ENCODE measurements around the gene CYS1.

Gene CYS1

GRCh38 chr2:10072656-10073480 is 7.3 kb downstream of the CYS1 start:
- FAIRE-seq: peak; percentile 66
- DNase-seq (ENCODE audit: low spot score): peak; percentile 78

DNA sequence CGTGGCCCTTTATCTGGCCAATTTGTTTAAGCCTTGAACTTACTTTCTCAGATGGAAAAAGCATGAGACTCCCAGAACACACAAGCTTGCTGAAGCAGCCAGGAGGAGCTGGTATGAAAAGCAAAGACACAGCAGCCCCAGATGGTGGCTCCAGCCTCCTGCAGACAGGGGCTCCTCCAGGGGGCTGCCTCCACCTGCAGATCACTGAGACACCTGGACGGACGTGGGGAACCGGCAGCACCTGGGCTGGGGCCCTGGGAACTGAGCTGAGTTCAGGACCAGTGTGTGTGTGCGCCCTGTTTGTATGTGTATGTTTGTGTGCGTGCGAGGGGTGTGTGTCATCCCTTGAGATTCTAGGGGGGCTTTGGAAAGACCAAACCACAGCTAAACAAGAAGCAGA is 8.6 kb downstream of the CYS1 start:
- no peak for DNase-seq (ENCODE audit: low spot score)
- FAIRE-seq: no peak

DNA sequence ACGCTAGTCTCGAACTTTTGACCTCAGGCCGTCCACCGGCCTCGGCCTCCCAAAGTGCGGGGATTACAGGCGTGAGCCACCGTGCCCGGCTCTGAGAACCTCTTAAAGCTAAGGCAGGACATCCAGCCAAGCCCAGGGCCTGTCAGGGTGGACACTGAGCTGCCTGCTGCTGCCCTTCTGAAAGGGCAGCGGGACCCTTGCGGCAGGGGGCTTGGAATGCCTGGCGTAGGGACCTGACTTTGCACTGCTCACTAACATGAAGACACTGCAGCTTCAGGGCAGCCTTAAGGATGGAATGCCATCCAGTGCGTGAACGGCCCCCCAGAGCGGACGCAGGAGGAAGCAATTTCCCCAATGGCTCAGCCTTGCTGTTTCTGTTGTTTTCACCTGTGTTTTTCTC is 9.0 kb downstream of the CYS1 start:
- no peak for FAIRE-seq
- DNase-seq (ENCODE audit: low spot score): no peak

DNA sequence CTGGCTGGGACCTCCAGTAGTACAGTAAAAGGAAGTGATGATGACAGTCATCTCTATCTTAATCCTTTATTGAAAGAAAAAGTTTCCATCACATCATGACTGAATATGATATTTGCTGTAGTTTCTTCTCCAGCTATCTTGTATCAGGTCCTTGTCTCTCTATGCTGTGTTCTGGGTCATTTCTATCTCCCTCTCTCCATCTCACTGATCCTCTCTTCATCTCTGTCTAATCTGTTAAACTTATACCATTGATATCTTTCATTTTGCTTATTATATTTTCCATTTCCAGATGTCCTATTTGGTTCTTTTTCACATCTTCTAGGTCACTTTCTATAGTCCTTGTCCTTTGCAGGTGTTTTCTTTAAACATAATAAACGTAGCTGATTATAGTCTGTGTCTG is 12.3 kb downstream of the CYS1 start:
- FAIRE-seq (no peak), DNase-seq (ENCODE audit: low spot score) (no peak)

GRCh38 chr2:10067330-10067729 is 12.9 kb downstream of the CYS1 start:
- no peak for FAIRE-seq
- DNase-seq (ENCODE audit: low spot score): no peak

DNA sequence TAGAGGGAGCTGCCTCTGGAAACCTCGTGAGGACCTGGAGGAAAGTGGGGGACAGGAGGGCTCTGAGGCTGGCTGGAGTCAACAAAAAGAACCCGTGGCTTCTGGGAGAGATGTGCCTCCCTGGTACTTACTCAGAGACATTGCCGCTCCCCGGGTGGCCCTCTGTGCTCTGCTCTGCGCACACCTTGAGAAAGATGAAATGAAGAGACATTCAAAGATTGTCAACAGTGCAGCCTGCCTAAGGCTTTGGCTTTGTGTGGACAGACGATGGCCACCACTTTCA is 14.5 kb downstream of the CYS1 start:
- FAIRE-seq: no peak
- no peak for DNase-seq (ENCODE audit: low spot score)

DNA sequence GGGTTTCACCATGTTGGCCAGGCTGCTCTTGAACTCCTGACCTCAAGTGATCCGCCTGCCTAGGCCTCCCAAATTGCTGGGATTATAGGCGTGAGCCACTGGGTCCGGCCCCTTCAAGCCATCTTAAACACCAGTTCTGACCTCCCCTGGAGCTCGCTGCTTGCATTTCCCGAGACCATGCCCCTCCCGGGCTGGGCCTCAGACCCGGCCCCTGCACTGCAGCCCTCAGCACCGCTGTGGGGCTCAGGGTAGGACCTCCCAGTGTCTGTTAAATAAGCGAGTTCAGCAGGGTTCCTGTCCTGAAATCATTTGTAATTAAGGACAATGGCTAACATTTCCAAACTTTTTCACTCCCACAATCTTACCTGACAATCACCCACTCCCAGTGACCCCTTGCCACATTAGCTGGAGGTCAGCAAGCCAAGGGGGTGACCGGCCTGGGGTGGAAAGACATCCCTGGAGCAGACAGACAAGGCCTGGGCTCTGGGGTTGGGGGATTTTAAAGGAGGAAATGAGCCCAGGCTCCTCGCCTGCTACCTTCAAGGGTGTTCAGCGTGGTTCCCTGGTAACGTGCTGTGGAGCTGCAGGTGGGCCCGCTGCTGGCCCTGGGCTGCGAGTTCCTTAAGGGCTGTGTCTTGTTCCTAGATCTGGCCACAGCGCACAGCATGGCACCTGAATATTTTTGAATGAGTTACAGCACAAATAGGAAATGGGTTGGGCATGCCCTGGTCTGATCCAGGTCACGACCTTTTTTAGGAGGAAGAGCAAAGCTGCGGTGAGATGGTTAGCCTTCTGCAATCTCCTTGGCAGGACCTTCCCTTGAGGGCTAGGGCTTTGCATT is 15.1 kb downstream of the CYS1 start:
- FAIRE-seq: no peak

DNA sequence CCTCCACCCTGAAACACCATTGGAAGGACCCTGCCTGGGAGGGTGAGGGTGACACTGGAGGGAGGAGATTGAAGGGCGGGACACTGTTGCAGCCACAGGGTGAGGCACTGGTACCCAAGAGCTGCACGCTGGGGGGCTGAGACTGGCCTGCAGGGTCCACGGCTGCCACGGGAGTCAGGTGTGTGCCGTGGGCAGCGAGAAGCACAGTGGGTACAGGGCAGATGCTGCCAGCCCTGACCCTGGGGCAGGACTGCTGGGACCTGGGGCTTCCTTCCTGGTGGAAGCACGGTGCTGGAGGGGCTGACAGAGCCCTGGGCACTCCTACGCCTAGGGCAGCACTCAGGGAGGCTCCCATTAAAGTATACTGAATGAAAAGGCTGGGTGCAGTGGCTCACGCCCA is 16.6 kb downstream of the CYS1 start:
- no peak for FAIRE-seq

More for the DNA sequence above, 15.1 kb downstream of the CYS1 start:
- DNase-seq (ENCODE audit: low spot score): no peak

GRCh38 chr2:10062931-10063365 is 17.3 kb downstream of the CYS1 start:
- DNase-seq (ENCODE audit: low spot score) (no peak), FAIRE-seq (no peak)

More for the DNA sequence above, 16.6 kb downstream of the CYS1 start:
- no peak for DNase-seq (ENCODE audit: low spot score)

DNA sequence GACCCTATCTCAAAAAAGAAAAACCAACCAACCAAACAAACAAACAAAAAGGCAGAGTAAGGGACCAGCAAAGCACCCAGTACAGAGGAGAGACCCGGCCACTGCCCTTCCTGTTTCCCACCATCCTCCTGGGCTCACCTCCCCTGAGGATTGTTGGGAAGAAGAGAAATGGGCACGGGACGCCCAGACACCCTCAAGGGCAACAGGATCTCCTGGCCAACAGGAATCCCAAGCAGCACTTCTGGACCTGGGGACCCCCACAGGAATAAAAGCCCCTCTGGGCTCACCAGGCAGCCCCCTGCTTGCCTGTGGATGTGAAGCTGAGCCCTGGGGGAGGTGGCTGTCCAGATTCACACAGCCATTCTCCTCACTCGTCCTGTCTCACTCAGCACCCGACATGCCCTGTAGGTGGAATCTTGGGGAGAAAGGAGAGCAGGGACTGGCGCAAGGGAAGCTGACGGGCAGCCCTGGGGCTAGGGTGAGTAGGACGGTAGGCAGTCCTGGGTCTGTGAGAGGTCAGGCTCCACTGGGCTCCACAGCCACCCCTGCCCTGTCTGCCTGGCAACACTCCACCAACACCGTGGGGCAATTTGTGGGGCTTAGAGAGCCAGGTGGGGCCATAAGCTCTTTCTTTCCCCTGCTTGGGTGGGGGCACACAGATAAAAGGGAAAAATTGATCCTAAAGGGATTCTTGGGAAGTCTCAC is 18.8 kb downstream of the CYS1 start:
- DNase-seq (ENCODE audit: low spot score) (no peak), FAIRE-seq (no peak)

DNA sequence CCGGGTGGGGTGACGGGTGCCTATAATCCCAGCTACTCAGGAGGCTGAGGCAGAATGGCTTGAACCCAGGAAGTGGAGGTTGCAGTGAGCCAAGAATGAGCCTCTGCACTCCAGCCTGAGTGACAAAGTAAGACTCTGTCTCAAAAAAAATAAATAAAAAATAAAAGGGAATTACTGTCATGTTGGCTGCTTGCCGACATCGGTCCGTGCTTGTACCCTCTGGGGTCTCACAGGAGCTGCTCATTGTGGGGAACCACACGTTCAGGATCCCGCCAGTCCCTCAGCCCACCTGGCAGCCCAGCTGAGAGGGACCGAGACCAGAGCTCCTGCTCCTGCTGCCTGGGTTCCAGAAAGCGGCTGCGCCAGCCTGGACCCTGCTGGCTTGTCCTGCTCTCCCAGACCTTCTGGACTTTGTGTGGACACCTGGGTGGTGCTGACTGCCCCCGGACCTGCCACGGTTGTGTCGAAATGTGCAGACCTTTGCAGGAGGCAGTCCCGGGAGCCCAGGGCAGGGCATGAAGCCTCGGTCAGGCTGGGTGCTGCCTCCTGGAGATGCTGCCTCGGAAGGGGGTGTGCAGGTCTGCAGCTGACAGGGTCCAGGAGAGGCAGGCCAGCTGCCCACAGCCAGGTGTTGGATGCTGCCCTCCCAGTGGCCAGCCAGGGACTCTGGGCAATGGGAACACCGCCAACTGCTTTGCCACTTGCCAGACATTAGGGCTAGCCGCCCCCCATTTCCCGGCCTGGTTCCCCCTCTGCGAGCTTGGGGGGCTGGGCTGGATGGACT is 20.5 kb downstream of the CYS1 start:
- FAIRE-seq (no peak), DNase-seq (ENCODE audit: low spot score) (no peak)

- FAIRE-seq (no peak), DNase-seq (ENCODE audit: low spot score) (no peak)
These were observed 21.2 kb downstream of the CYS1 start for GRCh38 chr2:10059016-10059351.

DNA sequence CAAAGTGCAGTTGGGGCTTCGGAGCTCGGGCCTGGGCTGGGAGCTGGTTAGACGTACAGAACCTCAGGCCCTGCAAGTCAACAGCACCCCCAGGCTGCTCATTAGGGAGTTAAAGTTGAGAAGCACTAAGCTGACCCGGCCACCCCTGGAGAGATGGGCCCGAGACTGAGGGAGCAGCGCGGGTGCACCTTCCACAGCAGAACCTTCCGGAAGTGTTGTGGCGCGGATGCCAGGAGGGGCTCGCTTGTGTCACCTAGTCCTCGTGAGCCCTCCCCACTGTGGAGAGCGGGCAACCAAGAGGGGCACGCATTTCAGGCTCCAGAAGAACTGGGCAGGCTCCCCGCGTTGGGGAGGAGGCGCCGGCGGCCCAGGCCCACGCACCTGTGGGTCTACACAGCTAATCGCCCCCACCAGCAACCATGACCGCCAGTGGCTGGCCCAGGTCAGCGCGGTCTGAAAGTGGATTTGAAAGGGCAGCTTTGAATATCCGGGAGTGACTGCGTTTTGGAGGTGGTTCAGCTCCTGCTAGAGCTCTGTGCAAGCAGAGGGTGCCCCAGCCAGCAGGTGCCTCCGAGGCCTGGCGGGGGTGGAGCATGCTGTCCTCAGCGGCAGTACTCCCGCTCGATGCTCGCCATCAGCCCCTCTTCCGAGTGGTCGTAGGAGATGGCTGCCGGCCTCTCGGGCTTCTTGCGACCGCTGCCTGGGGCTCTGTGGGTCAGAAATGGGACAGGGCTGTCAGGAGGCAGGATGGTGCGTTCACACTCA is 21.8 kb downstream of the CYS1 start:
- DNase-seq (ENCODE audit: low spot score) (no peak), FAIRE-seq (no peak)

DNA sequence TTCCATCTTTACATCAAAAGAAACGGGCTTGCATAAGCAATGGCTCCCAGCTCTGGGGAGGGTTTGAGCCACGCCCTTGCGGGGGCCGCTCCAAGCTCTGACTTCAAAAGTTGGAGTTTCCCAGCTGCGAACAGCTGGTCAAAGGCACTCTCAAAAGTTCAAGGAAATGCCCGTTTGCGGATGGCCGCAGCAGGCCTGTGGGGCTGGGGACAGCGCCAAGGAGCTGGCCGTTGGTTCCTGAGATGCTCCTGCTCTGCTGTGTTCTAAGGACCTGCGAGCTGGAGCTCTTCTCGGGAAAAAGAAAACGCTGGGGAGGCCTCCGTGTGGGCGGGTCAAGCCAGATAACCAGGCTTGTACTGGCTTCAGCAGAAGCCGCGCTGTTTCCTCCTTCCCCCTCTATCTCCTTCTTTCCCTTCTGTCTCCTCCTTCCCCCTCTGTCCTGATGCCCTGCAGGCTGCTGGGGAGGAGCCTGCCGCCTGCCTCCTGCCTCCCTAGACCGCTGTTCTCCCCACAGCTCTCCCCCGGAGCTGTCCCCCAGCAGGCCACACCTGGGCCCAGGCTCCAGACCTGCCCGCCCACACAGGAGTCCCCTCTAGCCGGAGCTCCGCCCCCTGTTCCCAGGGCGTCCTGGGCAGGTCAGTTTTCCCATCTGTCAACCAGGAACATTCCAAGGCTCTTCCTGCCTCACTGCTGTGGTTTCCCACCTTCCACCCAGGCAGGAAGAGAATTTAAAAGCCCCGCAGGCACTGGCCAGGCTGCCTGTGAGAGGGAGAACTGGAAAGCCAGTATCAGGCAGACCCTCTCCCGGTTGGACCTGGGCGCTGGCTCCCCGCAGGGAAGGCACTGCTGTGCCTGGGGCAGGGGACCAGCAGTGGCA is 22.7 kb downstream of the CYS1 start:
- FAIRE-seq: no peak
- DNase-seq (ENCODE audit: low spot score): peak; percentile 68

GRCh38 chr2:10056439-10056838 is 23.8 kb downstream of the CYS1 start:
- no peak for DNase-seq (ENCODE audit: low spot score)
- no peak for FAIRE-seq

DNA sequence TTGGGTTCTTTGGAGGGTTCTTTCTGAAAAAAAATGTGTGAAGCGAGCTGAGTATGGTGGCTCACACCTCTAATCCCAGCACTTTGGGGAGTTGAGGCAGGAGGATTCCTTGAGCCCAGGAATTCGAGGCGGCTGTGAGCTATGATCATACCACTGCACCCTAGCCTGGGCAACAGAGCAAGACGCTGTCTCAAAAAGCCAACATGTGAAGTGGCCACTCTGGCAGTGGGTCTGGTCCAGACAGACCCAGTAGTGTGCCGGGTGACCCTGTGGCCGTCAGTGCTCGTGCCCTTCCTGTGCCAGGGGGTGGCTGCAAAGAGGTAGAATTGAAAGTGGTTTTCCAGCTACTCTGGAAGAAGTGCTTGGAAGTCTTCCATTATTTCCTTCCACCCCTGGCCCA is 25.2 kb downstream of the CYS1 start:
- no peak for FAIRE-seq
- no peak for DNase-seq (ENCODE audit: low spot score)

DNA sequence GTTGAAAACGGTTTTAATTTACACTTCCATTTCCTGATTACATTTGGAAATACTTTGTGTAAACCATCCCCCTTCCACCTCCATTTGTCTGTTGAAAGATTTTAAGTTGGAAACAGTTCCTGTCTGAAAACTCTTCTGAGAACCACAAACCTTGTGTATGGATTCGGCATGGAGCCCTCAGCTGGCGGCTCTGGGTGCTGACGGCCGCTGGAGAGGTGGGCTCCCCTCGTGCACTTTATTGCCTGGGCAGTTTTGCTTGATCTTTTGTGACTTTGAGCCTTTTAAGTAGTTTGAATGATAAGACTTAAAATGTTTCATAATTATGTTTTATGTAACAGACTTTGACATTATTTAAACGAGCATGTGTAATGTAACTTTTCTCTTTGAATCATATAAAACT is 25.8 kb downstream of the CYS1 start:
- DNase-seq (ENCODE audit: low spot score) (no peak), FAIRE-seq (no peak)

GRCh38 chr2:10053351-10053750 is 26.9 kb downstream of the CYS1 start:
- DNase-seq (ENCODE audit: low spot score) (no peak), FAIRE-seq (no peak)

DNA sequence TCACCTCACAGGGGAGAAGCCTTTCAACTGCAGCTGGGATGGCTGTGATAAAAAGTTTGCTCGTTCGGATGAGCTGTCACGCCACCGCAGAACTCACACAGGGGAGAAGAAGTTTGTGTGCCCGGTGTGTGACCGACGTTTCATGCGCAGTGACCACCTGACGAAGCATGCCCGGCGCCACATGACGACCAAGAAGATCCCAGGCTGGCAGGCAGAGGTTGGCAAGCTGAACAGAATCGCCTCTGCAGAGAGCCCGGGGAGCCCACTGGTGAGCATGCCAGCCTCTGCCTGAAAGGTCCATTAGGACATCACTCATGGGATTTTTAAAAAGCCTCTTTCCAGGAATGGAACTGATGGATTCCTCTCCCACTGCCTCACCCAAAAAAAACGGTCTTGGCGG is 28.0 kb downstream of the CYS1 start:
- no peak for FAIRE-seq
- no peak for DNase-seq (ENCODE audit: low spot score)
